Measurements from ENCODE around the gene NRXN3. TPM values are rescaled to one million over a fixed set of nuclear protein-coding genes. Genes with fewer than 3 reads are reported as not detected.

Gene NRXN3
- total RNA-seq, 1 donor, result 0.27 TPM

DNA sequence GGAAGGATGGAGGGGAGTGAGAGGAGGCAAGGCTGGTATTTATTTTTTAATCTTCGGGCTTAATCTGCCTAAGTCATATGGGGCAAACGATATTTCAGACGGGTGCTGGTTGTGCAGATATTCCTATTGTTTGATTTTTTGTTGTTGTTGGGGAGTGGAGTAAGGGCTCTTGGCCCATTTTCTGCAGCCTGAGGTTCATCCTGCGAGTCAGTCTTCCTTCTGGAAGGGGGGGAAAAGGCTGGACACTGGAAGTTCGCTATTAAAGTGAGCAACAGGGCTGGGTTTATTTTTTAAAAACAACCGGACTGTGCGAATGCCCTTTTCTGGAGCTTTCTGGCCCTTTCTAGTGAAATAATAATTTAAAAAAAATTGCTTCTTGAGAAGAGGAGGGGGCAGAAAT lies 2.3 kb downstream of the NRXN3 start:
- no peak for DNase-seq (ENCODE audit: low read depth in 2 of 3, low spot score in 2 of 3)

DNA sequence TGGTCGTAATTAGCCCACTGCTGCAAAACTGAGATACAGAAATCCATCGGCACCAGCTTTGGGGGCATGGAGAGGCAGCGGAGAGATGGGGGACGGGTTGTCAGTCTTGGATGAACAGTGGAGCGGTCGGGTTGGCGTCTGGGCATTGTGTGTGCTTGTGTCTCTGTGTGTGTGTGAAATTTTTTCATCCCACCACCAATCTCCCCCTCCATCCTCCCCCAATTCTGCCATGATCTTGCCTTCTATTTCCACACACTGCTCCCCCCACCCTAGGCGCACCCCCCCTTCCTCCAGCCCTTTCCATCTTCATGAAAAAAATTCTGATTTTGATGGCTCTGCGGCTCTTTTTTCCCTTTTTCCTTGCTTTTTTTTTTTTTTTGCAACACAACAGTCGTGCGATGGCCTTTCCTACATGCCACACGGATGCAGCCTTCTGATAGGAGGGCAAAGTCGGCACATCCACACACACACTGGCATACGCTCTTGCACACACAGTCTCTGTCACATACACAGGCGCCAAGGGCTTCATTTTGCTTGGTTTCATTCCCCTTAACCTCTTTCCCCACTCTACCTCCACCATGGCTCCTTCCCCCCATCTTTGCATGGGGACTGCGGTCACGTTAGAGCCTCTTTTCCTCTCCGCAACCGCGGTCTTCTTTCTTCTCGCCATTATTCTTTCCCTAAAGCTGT lies 3.3 kb downstream of the NRXN3 start:
- DNase-seq (ENCODE audit: low read depth in 2 of 3, low spot score in 2 of 3), result no peak

DNA sequence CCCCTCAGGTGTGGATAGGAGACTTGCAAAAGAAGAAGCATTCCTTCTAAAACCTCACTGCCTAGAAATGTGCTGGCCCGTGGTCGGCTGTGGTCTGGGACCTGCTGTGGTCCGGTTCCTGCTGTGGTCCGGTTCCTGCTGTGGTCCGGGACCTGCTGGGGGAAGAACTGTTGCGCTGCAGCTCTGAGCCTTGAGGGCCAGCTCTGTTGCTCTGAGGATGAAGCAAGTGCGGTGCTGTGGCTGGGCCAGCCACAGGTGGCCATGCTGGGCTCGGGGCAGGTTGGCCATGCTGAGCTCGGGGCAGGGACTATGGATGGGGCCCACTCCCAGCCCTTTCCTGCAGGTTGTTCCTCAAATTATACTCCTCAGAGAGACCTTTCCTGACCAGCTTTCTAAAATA lies 5.2 kb downstream of the NRXN3 start:
- no peak for DNase-seq (ENCODE audit: low read depth in 2 of 3, low spot score in 2 of 3)

- no peak for DNase-seq (ENCODE audit: low read depth in 2 of 3, low spot score in 2 of 3)
Measured at GRCh38 chr14:78178071-78178470, 7.9 kb downstream of the NRXN3 start.

GRCh38 chr14:78178971-78179370 lies 8.8 kb downstream of the NRXN3 start:
- DNase-seq (ENCODE audit: low read depth in 2 of 3, low spot score in 2 of 3), result no peak

DNA sequence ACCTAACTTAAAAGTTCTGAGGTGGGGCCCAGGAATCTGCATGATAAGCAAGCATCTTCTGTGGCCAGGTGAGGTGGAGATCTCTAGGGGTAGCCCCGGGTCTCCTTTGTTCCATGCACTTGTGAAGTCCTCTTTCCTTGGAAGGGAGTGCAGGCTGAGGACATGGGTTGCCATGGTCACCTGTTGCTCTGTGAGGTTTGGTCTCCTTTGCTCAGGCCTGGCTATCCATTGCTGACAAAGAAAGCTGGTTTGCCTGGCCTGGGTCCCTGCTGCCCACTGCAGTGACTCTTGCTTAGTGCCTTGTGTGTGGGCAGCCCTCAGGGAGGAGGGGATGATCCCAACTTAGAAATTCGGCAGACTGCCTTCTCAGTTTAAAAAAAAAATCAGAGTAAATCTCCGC lies 11.1 kb downstream of the NRXN3 start:
- no peak for DNase-seq (ENCODE audit: low read depth in 2 of 3, low spot score in 2 of 3)

DNA sequence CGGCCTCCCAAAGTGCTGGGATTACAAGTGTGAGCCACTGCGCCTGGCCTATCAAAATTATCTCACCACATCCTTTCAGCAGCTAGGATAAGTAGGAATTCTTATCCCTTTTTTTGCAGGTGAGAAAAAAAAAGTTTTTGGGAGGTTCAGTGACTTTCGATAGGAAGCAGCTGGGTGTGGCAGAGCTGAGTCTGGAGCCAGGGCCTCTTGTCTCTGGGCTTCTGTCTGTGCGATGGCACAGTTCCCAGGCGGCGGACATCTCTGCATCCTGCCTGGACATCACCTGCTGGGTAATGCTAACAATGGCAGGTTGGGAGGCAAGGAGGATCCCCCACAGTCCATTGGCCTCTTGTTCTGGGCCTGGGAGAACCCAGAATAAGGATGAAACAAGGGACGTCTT lies 12.5 kb downstream of the NRXN3 start:
- no peak for DNase-seq (ENCODE audit: low read depth in 2 of 3, low spot score in 2 of 3)

- DNase-seq (ENCODE audit: low read depth in 2 of 3, low spot score in 2 of 3), result no peak
Measured at GRCh38 chr14:78184157-78184556, 14.0 kb downstream of the NRXN3 start.

GRCh38 chr14:78186277-78186676 lies 16.1 kb downstream of the NRXN3 start:
- DNase-seq (ENCODE audit: low read depth in 2 of 3, low spot score in 2 of 3), result no peak

- DNase-seq (ENCODE audit: low read depth in 2 of 3, low spot score in 2 of 3), result no peak
Measured at GRCh38 chr14:78188882-78189281, 18.7 kb downstream of the NRXN3 start.

DNA sequence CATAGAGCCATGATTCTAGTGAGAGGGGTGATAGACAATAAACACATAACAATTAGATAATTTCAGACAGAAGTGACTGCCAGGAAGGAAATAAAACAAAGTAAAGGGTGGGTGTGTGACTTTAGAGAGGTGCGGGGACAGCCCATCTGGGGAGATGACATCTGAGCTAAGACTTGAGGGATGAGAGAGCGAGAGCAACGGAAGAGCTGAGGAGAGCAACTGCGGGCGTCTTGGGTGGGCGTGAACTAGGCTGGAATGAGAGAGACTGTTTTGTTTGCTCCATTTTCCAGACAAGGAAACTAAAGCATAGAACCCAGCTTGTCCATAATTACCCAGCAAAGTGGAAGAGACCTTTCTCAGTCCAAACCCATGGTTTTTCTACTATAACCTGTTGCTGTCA lies 25.3 kb downstream of the NRXN3 start:
- no peak for DNase-seq (ENCODE audit: low read depth in 2 of 3, low spot score in 2 of 3)

DNA sequence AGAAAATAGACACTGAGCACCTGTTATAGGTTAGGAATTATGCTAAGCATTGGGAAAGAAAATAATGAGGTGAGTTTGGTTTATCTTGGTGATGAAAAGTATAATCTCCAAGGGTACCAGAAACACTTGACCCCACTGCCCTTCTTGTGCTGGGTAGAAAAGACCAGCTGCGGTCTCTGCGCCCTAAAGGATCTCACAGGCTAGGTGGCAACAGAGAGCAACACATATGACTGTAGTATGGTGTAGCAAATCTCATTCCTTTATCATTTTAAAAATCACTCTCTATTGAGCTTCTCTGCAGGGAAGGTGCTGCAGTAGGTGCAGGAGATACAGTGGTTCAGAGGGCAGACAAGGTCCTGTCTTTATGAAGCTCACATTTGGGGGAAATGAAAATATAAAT lies 26.1 kb downstream of the NRXN3 start:
- no peak for DNase-seq (ENCODE audit: low read depth in 2 of 3, low spot score in 2 of 3)

DNA sequence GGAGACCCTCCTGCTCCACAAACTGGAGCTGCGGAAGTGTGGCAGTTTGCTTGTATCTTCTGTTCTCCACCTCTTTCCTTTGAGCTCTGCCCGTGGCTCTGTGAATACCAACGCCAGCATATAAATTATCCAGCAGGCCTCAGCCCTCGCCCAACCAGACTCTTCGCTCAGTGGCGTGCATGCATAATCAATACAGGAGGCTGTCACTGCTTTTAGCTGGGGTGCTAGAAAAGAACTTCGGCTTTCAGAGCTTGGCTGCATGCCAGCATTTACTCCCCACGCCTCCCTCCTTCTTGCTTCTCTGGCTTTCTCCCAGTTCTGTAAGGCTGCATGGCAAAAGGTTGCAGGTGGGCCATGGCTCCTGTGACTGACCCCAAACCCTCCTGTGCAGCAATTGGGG lies 26.9 kb downstream of the NRXN3 start:
- no peak for DNase-seq (ENCODE audit: low read depth in 2 of 3, low spot score in 2 of 3)

GRCh38 chr14:78202163-78202562 lies 32.0 kb downstream of the NRXN3 start:
- DNase-seq (ENCODE audit: low read depth in 2 of 3, low spot score in 2 of 3), result peak in 2 of 3 donors; percentile 46 to 71

DNA sequence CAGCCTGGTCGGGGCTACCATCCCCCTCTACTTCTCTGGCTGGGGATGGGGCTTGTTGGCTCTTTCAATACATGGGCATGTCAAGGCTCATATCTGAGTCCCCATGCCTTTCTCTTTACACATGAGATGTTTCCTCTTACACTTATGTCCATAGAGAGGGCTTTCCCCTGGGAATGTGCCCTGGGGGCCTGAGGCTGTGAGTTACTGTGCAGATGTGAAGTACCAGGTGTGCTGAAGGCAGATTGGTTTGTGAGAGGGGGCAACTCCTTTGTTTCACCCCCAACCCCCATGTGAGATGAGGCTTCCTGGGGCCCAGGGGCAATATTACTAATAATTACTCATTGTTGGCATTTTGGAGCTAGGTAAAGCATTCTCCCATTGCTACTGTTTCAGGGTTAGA lies 32.8 kb downstream of the NRXN3 start:
- DNase-seq (ENCODE audit: low read depth in 2 of 3, low spot score in 2 of 3), result no peak

- DNase-seq (ENCODE audit: low read depth in 2 of 3, low spot score in 2 of 3), result no peak
Measured at GRCh38 chr14:78207414-78207813, 37.2 kb downstream of the NRXN3 start.

GRCh38 chr14:78220273-78220672 lies 50.1 kb downstream of the NRXN3 start:
- DNase-seq (ENCODE audit: low read depth in 2 of 3, low spot score in 2 of 3), result no peak

DNA sequence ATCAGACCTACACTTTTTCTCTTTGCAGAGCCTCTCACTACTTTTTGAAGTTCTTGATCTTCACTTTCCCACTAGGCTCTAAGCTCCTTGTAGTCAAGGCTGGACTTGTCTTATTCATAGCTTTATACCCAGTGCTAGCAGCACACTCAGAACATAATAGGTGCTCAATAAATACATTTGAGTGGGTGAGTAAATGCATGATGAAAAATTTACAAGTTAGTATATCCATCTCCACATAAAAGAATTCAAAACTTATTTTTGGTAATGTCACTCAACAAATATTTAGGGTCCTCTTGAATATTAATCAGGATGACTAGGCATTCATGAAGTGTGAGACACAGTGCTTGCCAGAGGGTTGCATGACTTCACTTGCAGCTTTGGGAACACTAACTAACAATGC lies 52.6 kb downstream of the NRXN3 start:
- no peak for DNase-seq (ENCODE audit: low read depth in 2 of 3, low spot score in 2 of 3)

GRCh38 chr14:78227248-78228077 lies 57.3 kb downstream of the NRXN3 start:
- DNase-seq (ENCODE audit: low read depth in 2 of 3, low spot score in 2 of 3), result no peak

DNA sequence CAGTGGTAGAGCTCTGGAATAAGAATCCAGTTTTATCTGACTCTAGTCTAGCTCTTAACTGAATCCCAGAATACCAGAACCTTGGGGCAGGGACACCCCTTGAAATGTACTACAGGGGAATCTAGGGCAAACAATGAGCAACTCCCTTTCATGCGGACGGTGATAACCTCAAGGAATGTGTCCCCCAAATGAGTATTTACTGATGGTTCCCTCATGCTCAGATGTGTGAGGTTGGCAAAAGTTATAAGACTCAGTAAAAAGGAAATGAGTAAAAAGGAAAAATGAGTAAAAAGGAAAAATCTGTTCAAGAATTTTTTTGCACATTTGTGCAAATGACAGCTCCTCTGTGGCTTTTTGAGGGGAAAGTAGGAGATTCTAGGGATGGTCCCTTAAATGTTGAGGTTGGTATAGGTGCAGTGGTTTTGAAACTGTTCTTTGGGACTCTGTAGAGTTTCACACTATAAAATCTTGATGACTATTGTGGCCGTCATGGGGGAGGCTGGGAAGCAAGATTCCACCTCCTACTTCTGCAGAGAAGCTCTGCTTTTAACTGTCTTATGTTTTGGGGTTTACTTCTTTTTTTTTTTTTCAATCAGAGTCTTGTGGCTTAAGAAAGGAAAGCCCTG lies 58.6 kb downstream of the NRXN3 start:
- DNase-seq (ENCODE audit: low read depth in 2 of 3, low spot score in 2 of 3), result no peak

GRCh38 chr14:78232231-78233000 lies 62.2 kb downstream of the NRXN3 start:
- DNase-seq (ENCODE audit: low read depth in 2 of 3, low spot score in 2 of 3), result no peak
